ENCODE measurements around the gene NDC1. TPM values are rescaled to one million over a fixed set of nuclear protein-coding genes. Genes with fewer than 3 reads are reported as not detected.

The NDC1 gene
- total and polyA plus RNA-seq, 2 donors (not counting 3 experiments of a cell fraction or from before 2014, with no cell fraction given): 23.2 to 29.2 TPM

DNA sequence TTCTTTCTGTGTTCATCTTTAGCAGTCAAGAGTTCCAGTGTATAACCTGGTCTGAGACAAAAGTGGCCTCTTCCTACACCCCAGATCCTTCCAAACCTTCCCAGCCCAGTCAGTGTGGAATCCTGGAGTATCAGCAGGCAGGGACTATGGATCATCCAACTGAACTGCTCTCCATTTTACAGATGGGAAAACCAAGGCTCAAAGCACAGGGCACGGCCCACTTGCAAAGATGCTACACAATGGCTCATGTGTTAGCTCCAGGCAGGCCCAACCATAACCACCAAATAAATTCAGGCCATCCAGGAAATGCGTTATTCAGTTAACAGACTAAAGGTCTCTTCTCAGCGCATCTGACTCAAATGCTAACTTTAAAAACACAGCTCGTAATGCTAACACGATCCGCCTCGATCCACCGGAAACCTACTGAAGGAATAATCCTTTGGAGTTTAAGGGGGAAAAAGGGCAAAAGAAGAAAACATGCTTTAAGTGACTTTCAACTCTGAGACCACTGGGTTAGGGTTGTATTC lies 106.3 kb downstream of the NDC1 start:
- POLR2A ChIA-PET: no interaction called here
- intact Hi-C loops (cut with micrococcal nuclease) (no loop called here), dilution Hi-C loops (cut with MboI; ENCODE audit: extremely low pct_ligation_motif_present, low sequenced_read_pairs) (no loop called here)
- Histone ChIP-seq H3K9me3 (replicated peaks; ENCODE audit: control insufficient read depth, insufficient read depth, low read length) (no peaks in the 10 kb centered on the region), H3K36me3 (ENCODE audit: control insufficient read depth in 2 of 2, extremely low read depth in 1 of 2, insufficient read depth in 2 of 2, low read length in 2 of 2) (no peaks in the 10 kb centered on the region), H4K20me1 (replicated peaks; ENCODE audit: control insufficient read depth, extremely low read depth, insufficient read depth, low read length) (no peaks in the 10 kb centered on the region), H3K27me3 (ENCODE audit: control insufficient read depth in 2 of 2, insufficient read depth in 2 of 2, low read length in 2 of 2) (peaks cover 32 to 52% of the 10 kb centered on the region in 2 experiments), H3K4me1 (ENCODE audit: control insufficient read depth, extremely low read depth, insufficient read depth, low read length) (no peaks in the 10 kb centered on the region), H3K9ac (replicated peaks; ENCODE audit: extremely low read depth, insufficient read depth, low read length) (no peak overlapping the region), H3K79me2 (ENCODE audit: control insufficient read depth, insufficient read depth, low read length) (no peaks in the 10 kb centered on the region), H3K27ac (ENCODE audit: insufficient read depth, low read depth, low read length) (no peak overlapping the region), H3K4me3 (replicated peaks in 1 of 3; ENCODE audit: insufficient read depth in 1 of 3, low read depth in 1 of 3, low read length in 3 of 3) (no peak overlapping the region), H3K9me1 (replicated peaks; ENCODE audit: control insufficient read depth, extremely low read depth, insufficient read depth, low read length) (no peaks in the 10 kb centered on the region), H3K4me2 (ENCODE audit: insufficient read depth, low read length) (no peak overlapping the region), H2AFZ (ENCODE audit: low read depth, low read length) (no peak overlapping the region)
- TF ChIP-seq POLR2A (IDR thresholded peaks at IDR 0.05; ENCODE audit: low read depth, low read length) (no peak), POLR2AphosphoS5 (IDR thresholded peaks at IDR 0.05; ENCODE audit: insufficient read depth, low read depth, low read length) (no peak), FOS (IDR thresholded peaks at IDR 0.05; ENCODE audit: borderline replicate concordance, insufficient read depth, low read length) (no peak), GATA2 (IDR thresholded peaks at IDR 0.05; ENCODE audit: insufficient read depth, insufficient read length, low read depth, low read length) (no peak), MYC (IDR thresholded peaks at IDR 0.05; ENCODE audit: low read depth, low read length) (no peak), EZH2 (IDR thresholded peaks at IDR 0.05; ENCODE audit: borderline replicate concordance, low read depth, low read length, severe bottlenecking) (no peak), JUN (IDR thresholded peaks at IDR 0.05; ENCODE audit: borderline replicate concordance, insufficient read depth, insufficient read length, low read depth) (no peak)
- TF ChIP-seq, protein P1, sequence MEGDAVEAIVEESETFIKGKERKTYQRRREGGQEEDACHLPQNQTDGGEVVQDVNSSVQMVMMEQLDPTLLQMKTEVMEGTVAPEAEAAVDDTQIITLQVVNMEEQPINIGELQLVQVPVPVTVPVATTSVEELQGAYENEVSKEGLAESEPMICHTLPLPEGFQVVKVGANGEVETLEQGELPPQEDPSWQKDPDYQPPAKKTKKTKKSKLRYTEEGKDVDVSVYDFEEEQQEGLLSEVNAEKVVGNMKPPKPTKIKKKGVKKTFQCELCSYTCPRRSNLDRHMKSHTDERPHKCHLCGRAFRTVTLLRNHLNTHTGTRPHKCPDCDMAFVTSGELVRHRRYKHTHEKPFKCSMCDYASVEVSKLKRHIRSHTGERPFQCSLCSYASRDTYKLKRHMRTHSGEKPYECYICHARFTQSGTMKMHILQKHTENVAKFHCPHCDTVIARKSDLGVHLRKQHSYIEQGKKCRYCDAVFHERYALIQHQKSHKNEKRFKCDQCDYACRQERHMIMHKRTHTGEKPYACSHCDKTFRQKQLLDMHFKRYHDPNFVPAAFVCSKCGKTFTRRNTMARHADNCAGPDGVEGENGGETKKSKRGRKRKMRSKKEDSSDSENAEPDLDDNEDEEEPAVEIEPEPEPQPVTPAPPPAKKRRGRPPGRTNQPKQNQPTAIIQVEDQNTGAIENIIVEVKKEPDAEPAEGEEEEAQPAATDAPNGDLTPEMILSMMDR (IDR thresholded peaks at IDR 0.05; ENCODE audit: extremely low read depth in 1 of 2, insufficient read depth in 1 of 2, low read depth in 1 of 2, low read length in 2 of 2): no peak
- TF ChIP-seq, protein P2, sequence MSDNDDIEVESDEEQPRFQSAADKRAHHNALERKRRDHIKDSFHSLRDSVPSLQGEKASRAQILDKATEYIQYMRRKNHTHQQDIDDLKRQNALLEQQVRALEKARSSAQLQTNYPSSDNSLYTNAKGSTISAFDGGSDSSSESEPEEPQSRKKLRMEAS (IDR thresholded peaks at IDR 0.05; ENCODE audit: insufficient read depth, insufficient read length): no peak
- FAIRE-seq (no peak), DNase-seq (ENCODE audit: low read depth, low spot score) (no peak)
- BruUV-seq (replicated peaks): no TSS peak
- CTCF ChIA-PET: interaction anchor here (1.1 to 1.5 kb wide), 2 partner anchors 16 to 24 kb away, joined by 3 to 5 read pairs; no protein-coding TSS in a partner anchor

Data from endothelial cell of umbilical vein (primary cell).